ENCODE data around the gene RCBTB2.
A peak's percentile ranks its signal among the peaks of the same experiment; 100 is the strongest.

The RCBTB2 gene

GRCh38 chr13:48496271-48497161, 36.4 kb downstream of the RCBTB2 start:
- Histone ChIP-seq H3K36me3 (ENCODE audit: control insufficient read depth, low read length) (peaks cover 5% of the 10 kb centered on the region), H3K4me2 (ENCODE audit: low read length) (no peak overlapping the region), H3F3A (ENCODE audit: control insufficient read depth, insufficient read depth) (peaks cover 25% of the 10 kb centered on the region), H3K27me3 (ENCODE audit: control insufficient read depth, low read length) (no peaks in the 10 kb centered on the region), H3K27ac (ENCODE audit: low read depth, low read length) (no peak overlapping the region), H3K9me2 (replicated peaks; ENCODE audit: control insufficient read depth, low read length) (no peaks in the 10 kb centered on the region), H4K20me1 (ENCODE audit: control insufficient read depth, insufficient read depth, low read depth, low read length) (no peaks in the 10 kb centered on the region), H3K9me3 (ENCODE audit: control insufficient read depth, insufficient read depth, low read length) (no peaks in the 10 kb centered on the region), H3K79me2 (ENCODE audit: control insufficient read depth, low read length) (no peaks in the 10 kb centered on the region), H3K4me1 (ENCODE audit: control insufficient read depth, low read length) (peaks cover 48% of the 10 kb centered on the region), H3K4me3 (ENCODE audit: low read length) (no peak overlapping the region)
- TF ChIP-seq CTCF (IDR thresholded peaks at IDR 0.05; ENCODE audit: low read depth, low read length, poor library complexity, severe bottlenecking) (no peak), EZH2phosphoT487 (IDR thresholded peaks at IDR 0.05; ENCODE audit: borderline replicate concordance, low read length) (no peak)

GRCh38 chr13:48494874-48495273, 38.0 kb downstream of the RCBTB2 start:
- no peaks in the 10 kb centered on the region for H3K9me3 ChIP-seq (ENCODE audit: control insufficient read depth, insufficient read depth, low read length)
- peaks cover 20% of the 10 kb centered on the region for H3F3A ChIP-seq (ENCODE audit: control insufficient read depth, insufficient read depth)
- H3K4me2 ChIP-seq (ENCODE audit: low read length) = no peak overlapping the region
- no peaks in the 10 kb centered on the region for H4K20me1 ChIP-seq (ENCODE audit: control insufficient read depth, insufficient read depth, low read depth, low read length)
- no peak overlapping the region for H3K4me3 ChIP-seq (ENCODE audit: low read length)
- no peaks in the 10 kb centered on the region for H3K9me2 ChIP-seq (replicated peaks; ENCODE audit: control insufficient read depth, low read length)
- peaks cover 7% of the 10 kb centered on the region for H3K36me3 ChIP-seq (ENCODE audit: control insufficient read depth, low read length)
- H3K4me1 ChIP-seq (ENCODE audit: control insufficient read depth, low read length) = peaks cover 53% of the 10 kb centered on the region
- no peak overlapping the region for H3K27ac ChIP-seq (ENCODE audit: low read depth, low read length)
- no peaks in the 10 kb centered on the region for H3K79me2 ChIP-seq (ENCODE audit: control insufficient read depth, low read length)
- no peaks in the 10 kb centered on the region for H3K27me3 ChIP-seq (ENCODE audit: control insufficient read depth, low read length)
- TF ChIP-seq CTCF (IDR thresholded peaks at IDR 0.05; ENCODE audit: low read depth, low read length, poor library complexity, severe bottlenecking) (no peak), EZH2phosphoT487 (IDR thresholded peaks at IDR 0.05; ENCODE audit: borderline replicate concordance, low read length) (no peak)

GRCh38 chr13:48493851-48494250, 39.0 kb downstream of the RCBTB2 start:
- no peak overlapping the region for H3K4me3 ChIP-seq (ENCODE audit: low read length)
- H3K9me2 ChIP-seq (replicated peaks; ENCODE audit: control insufficient read depth, low read length) = no peaks in the 10 kb centered on the region
- no peaks in the 10 kb centered on the region for H4K20me1 ChIP-seq (ENCODE audit: control insufficient read depth, insufficient read depth, low read depth, low read length)
- no peaks in the 10 kb centered on the region for H3K9me3 ChIP-seq (ENCODE audit: control insufficient read depth, insufficient read depth, low read length)
- H3K27ac ChIP-seq (ENCODE audit: low read depth, low read length) = no peak overlapping the region; the same call in 1 of the 2 replicates
- H3K27me3 ChIP-seq (ENCODE audit: control insufficient read depth, low read length) = no peaks in the 10 kb centered on the region
- H3K4me1 ChIP-seq (ENCODE audit: control insufficient read depth, low read length) = peaks cover 63% of the 10 kb centered on the region
- peaks cover 14% of the 10 kb centered on the region for H3K36me3 ChIP-seq (ENCODE audit: control insufficient read depth, low read length)
- TF ChIP-seq EZH2phosphoT487 (IDR thresholded peaks at IDR 0.05; ENCODE audit: borderline replicate concordance, low read length) = no peak
- no peak for TF ChIP-seq CTCF (IDR thresholded peaks at IDR 0.05; ENCODE audit: low read depth, low read length, poor library complexity, severe bottlenecking)
- H3K79me2 ChIP-seq (ENCODE audit: control insufficient read depth, low read length) = no peaks in the 10 kb centered on the region
- peaks cover 24% of the 10 kb centered on the region for H3F3A ChIP-seq (ENCODE audit: control insufficient read depth, insufficient read depth)
- H3K4me2 ChIP-seq (ENCODE audit: low read length) = peak overlapping the region; percentile 67

Measured in DOHH2 (cell line).